ENCODE results near the gene KPNA4. TPM values are rescaled to one million over a fixed set of nuclear protein-coding genes. Genes with fewer than 3 reads are reported as not detected.

The KPNA4 gene
- total and polyA plus RNA-seq, 12 donors, result 6.5 to 43.6 (median 20.6) TPM

- Histone ChIP-seq H3K4me3 (no peak overlapping the region), H3K27me3 (no peaks in the 10 kb centered on the region), H3K4me1 (replicated peaks in 1 of 2) (no peaks in the 10 kb centered on the region), H3K27ac (no peak overlapping the region), H3K36me3 (replicated peaks in 1 of 2) (no peaks in the 10 kb centered on the region), H3K9me3 (replicated peaks in 1 of 3) (no peaks in the 10 kb centered on the region)
- 83 to 100% (median 93%) methylated on average over 1 of the region's 1 CpG for WGBS, 4 donors
- TF ChIP-seq POLR2A (IDR thresholded peaks at IDR 0.05), result no peak
- TF ChIP-seq, protein P1, sequence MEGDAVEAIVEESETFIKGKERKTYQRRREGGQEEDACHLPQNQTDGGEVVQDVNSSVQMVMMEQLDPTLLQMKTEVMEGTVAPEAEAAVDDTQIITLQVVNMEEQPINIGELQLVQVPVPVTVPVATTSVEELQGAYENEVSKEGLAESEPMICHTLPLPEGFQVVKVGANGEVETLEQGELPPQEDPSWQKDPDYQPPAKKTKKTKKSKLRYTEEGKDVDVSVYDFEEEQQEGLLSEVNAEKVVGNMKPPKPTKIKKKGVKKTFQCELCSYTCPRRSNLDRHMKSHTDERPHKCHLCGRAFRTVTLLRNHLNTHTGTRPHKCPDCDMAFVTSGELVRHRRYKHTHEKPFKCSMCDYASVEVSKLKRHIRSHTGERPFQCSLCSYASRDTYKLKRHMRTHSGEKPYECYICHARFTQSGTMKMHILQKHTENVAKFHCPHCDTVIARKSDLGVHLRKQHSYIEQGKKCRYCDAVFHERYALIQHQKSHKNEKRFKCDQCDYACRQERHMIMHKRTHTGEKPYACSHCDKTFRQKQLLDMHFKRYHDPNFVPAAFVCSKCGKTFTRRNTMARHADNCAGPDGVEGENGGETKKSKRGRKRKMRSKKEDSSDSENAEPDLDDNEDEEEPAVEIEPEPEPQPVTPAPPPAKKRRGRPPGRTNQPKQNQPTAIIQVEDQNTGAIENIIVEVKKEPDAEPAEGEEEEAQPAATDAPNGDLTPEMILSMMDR (IDR thresholded peaks at IDR 0.05), result no peak
- intact Hi-C loops (cut with DNase I), result no loop called here
- no peak for DNase-seq
These were observed 21.7 kb upstream of the KPNA4 start for GRCh38 chr3:160587105-160587504.

GRCh38 chr3:160586679-160587078, 21.3 kb upstream of the KPNA4 start:
- no peak overlapping the region for H3K4me3 ChIP-seq
- H3K27ac ChIP-seq, result no peak overlapping the region
- H3K9me3 ChIP-seq (replicated peaks in 1 of 3), result no peaks in the 10 kb centered on the region
- no peaks in the 10 kb centered on the region for H3K36me3 ChIP-seq (replicated peaks in 1 of 2)
- 75 to 89% (median 80%) methylated on average over 3 of the region's 3 CpGs for WGBS, 4 donors
- TF ChIP-seq POLR2A (IDR thresholded peaks at IDR 0.05), result no peak
- H3K4me1 ChIP-seq (replicated peaks in 1 of 2), result no peaks in the 10 kb centered on the region
- intact Hi-C loops (cut with DNase I), result no loop called here
- no peaks in the 10 kb centered on the region for H3K27me3 ChIP-seq
- no peak for DNase-seq

- H3K9me3 ChIP-seq (replicated peaks in 1 of 3), result no peaks in the 10 kb centered on the region
- intact Hi-C loops (cut with DNase I), result no loop called here
- no peak for DNase-seq
These were observed 18.1 kb upstream of the KPNA4 start for GRCh38 chr3:160583451-160583850.

DNA sequence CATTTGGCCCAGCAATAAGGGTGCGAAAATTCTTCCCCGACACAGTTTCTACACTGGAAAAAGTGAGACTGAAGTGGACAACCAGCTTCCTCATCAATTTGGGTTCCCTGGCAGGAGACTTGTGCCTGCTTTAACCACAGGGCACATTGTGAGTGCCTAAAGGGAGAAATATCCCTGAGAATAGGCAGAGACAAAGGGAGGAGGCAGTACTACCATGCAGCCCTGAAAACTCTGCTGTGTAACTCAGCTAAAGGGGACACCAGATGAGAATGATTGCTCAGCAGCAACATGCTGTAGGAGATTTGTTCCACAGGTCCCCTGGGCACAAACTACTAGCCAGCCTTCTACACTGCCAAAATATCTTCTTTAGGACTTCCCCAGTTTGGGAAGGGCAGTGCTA, 15.6 kb upstream of the KPNA4 start:
- Histone ChIP-seq H3K27ac (no peak overlapping the region), H3K27me3 (no peaks in the 10 kb centered on the region), H3K9me3 (replicated peaks in 1 of 3) (no peaks in the 10 kb centered on the region), H3K36me3 (replicated peaks in 1 of 2) (no peaks in the 10 kb centered on the region), H3K4me1 (replicated peaks in 1 of 2) (no peaks in the 10 kb centered on the region), H3K4me3 (no peak overlapping the region)
- TF ChIP-seq, protein P1 (IDR thresholded peaks at IDR 0.05), result no peak
- TF ChIP-seq POLR2A (IDR thresholded peaks at IDR 0.05), result no peak
- intact Hi-C loops (cut with DNase I), result no loop called here
- 85 to 100% (median 89%) methylated on average over 2 of the region's 2 CpGs for WGBS, 4 donors
- DNase-seq, result no peak

More at GRCh38 chr3:160583451-160583850, 18.1 kb upstream of the KPNA4 start:
- H3K36me3 ChIP-seq (replicated peaks in 1 of 2), result no peaks in the 10 kb centered on the region
- H3K27me3 ChIP-seq, result no peaks in the 10 kb centered on the region
- TF ChIP-seq, protein P1 (IDR thresholded peaks at IDR 0.05), result no peak
- no peak for TF ChIP-seq POLR2A (IDR thresholded peaks at IDR 0.05)
- no peaks in the 10 kb centered on the region for H3K4me1 ChIP-seq (replicated peaks in 1 of 2)
- H3K27ac ChIP-seq, result no peak overlapping the region
- no peak overlapping the region for H3K4me3 ChIP-seq

GRCh38 chr3:160577556-160578195, 12.3 kb upstream of the KPNA4 start:
- no peaks in the 10 kb centered on the region for H3K27me3 ChIP-seq
- no peak overlapping the region for H3K27ac ChIP-seq
- no peaks in the 10 kb centered on the region for H3K9me3 ChIP-seq (replicated peaks in 1 of 3)
- no peak for DNase-seq
- no peak overlapping the region for H3K4me3 ChIP-seq
- no peaks in the 10 kb centered on the region for H3K4me1 ChIP-seq (replicated peaks in 1 of 2)
- TF ChIP-seq, protein P1 (IDR thresholded peaks at IDR 0.05), result no peak
- TF ChIP-seq POLR2A (IDR thresholded peaks at IDR 0.05), result no peak
- WGBS, 4 donors, result 35 to 44% (median 38%) methylated on average over 4 of the region's 4 CpGs
- intact Hi-C loops (cut with DNase I), result no loop called here
- no peaks in the 10 kb centered on the region for H3K36me3 ChIP-seq (replicated peaks in 1 of 2)

Data from adrenal gland (tissue), 12 donors.